HepG2 (cell line): ENCODE measurements around the gene TMBIM4. TPM values are rescaled to one million over a fixed set of nuclear protein-coding genes. Genes with fewer than 3 reads are reported as not detected.

ENCODE experiments used
- AHR ChIP-seq: IDR thresholded peaks from 2 replicates; pipeline ENCODE4 v1.6.1; 2018; ENCODE audit warnings: missing genetic modification reagents, missing compliant biosample characterization
- ERF ChIP-seq: IDR thresholded peaks from 2 replicates; pipeline ENCODE4 v1.6.1; 2018; ENCODE audit warnings: missing biosample characterization, missing genetic modification reagents
- HDAC1 ChIP-seq: sonication (generic); formaldehyde crosslinking; IDR thresholded peaks from 2 replicates; pipeline ENCODE4 v1.5.1; 2020; ENCODE audit warnings: mild to moderate bottlenecking, missing genetic modification reagents
- HNRNPL ChIP-seq: fragments of 200-400 bp; formaldehyde crosslinking; IDR thresholded peaks from 2 replicates; pipeline ENCODE4 v1.6.1; 2017; ENCODE audit warnings: mild to moderate bottlenecking, low read depth, low read length
- JARID2 ChIP-seq: sonication (generic); formaldehyde crosslinking; IDR thresholded peaks from 2 replicates; pipeline ENCODE4 v1.8.1; 2023; ENCODE audit warnings: missing genetic modification reagents, inconsistent platforms; ENCODE audit not compliant: insufficient replicate concordance
- PAWR ChIP-seq: sonication (generic); formaldehyde crosslinking; IDR thresholded peaks from 2 replicates; pipeline ENCODE4 v1.4.0; 2020; ENCODE audit warnings: missing genetic modification reagents, mild to moderate bottlenecking, borderline replicate concordance
- RBFOX2 ChIP-seq: fragments of 200-400 bp; formaldehyde crosslinking; IDR thresholded peaks from 2 replicates; pipeline ENCODE4 v1.6.1; 2017; ENCODE audit warnings: low read depth, mild to moderate bottlenecking, low read length
- YY1 ChIP-seq: IDR thresholded peaks from 2 replicates; pipeline ENCODE4 v1.6.1; 2011; ENCODE audit warnings: low read length, low read depth, moderate library complexity, mild to moderate bottlenecking; ENCODE audit not compliant: insufficient read depth, insufficient replicate concordance
- polyA plus RNA-seq, 8 experiments: library from polyadenylated mRNA; depleted of rRNA in 3 of 8; stranded (reverse) in 7 of 8; unstranded in 1 of 8; fragments of >200 nt; fragmentation: Illumina TruSeq in 4 of 8; extraction: Trizol in 4 of 8; gene quantifications; 2 replicates each; pipeline versions ENCODE4 v1.2.1 to v1.2.3, GENCODE V29; 2011 to 2016; ENCODE audit warnings: low read depth in 4 of 8, missing spikeins in 1 of 8, mixed read lengths in 1 of 8; ENCODE audit not compliant: insufficient read depth in 1 of 8
- total RNA-seq, 5 experiments: library from RNA; depleted of rRNA; stranded (reverse); fragments of >200 nt; fragmentation: Illumina TruSeq; extraction: Trizol; gene quantifications; 2 replicates each; pipeline ENCODE4 v1.2.3, GENCODE V29; 2016; ENCODE audit warnings: low read depth in 1 of 5
- TF ChIP-seq, protein P1 (sequence below): sonication (generic); formaldehyde crosslinking; IDR thresholded peaks from 2 replicates; pipeline ENCODE4 v1.4.0; 2020; ENCODE audit warnings: missing genetic modification reagents, borderline replicate concordance
- TF ChIP-seq, protein P2 (sequence below): sonication (generic); formaldehyde crosslinking; IDR thresholded peaks from 2 replicates; pipeline ENCODE4 v1.8.0; 2022; ENCODE audit warnings: mild to moderate bottlenecking, missing genetic modification reagents, borderline replicate concordance
- TF ChIP-seq, protein P3 (sequence below): sonication (generic); formaldehyde crosslinking; IDR thresholded peaks from 2 replicates; pipeline ENCODE4 v1.5.1; 2020; ENCODE audit warnings: mild to moderate bottlenecking, missing genetic modification reagents, borderline replicate concordance
- TF ChIP-seq, protein P4 (sequence below): IDR thresholded peaks from 2 replicates; pipeline ENCODE4 v1.6.1; 2016; ENCODE audit warnings: missing compliant biosample characterization, missing genetic modification reagents, borderline replicate concordance
- TF ChIP-seq, protein P5 (sequence below): sonication (generic); formaldehyde crosslinking; IDR thresholded peaks from 2 replicates; pipeline ENCODE4 v1.4.0; 2020; ENCODE audit warnings: missing genetic modification reagents

TMBIM4 gene
- total and polyA plus RNA-seq, 2 of the 13 experiments (the other 11 are each of a cell fraction or from before 2014, with no cell fraction given) = 60.5 to 67.7 TPM

DNA sequence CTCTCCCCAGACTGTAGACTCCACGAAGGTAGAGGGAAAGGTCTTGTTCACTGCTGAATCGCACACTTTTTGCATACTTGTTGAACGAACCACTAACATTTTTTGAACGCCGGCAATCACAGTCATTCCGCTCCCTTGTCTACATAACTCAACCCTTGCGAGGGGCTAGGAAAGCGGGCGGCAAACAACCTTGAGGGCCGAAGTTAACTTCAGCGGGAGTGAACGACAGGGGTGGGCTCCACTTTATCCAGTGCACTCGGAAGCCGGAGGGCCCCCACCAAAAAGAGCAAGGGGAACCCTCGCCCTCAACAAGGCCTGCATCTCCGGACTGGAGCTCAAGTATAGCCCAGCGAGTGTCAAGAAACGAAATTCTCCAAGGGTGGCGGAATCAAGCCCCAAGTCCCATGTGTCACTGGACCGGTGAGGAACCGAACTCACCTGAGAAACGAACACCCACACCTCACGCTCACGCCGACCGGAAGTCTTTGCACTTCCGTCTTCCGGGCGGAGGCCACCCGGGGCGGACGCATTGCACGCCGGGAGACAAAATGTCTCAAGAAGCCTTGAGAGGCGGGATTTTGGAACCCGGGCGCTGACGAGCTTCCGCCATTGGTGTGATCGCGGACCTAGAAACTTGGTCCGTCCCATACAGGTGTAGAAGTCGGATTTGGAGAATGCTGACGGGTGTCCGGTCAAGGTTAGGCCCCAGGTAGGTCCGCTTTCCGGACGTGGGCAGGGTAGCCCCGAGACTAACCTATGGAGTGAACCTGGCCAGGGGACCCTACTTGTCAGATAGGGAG, 39.3 kb downstream of the TMBIM4 start, which contains the start of gene LLPH (continued):
- TF ChIP-seq, protein P1, sequence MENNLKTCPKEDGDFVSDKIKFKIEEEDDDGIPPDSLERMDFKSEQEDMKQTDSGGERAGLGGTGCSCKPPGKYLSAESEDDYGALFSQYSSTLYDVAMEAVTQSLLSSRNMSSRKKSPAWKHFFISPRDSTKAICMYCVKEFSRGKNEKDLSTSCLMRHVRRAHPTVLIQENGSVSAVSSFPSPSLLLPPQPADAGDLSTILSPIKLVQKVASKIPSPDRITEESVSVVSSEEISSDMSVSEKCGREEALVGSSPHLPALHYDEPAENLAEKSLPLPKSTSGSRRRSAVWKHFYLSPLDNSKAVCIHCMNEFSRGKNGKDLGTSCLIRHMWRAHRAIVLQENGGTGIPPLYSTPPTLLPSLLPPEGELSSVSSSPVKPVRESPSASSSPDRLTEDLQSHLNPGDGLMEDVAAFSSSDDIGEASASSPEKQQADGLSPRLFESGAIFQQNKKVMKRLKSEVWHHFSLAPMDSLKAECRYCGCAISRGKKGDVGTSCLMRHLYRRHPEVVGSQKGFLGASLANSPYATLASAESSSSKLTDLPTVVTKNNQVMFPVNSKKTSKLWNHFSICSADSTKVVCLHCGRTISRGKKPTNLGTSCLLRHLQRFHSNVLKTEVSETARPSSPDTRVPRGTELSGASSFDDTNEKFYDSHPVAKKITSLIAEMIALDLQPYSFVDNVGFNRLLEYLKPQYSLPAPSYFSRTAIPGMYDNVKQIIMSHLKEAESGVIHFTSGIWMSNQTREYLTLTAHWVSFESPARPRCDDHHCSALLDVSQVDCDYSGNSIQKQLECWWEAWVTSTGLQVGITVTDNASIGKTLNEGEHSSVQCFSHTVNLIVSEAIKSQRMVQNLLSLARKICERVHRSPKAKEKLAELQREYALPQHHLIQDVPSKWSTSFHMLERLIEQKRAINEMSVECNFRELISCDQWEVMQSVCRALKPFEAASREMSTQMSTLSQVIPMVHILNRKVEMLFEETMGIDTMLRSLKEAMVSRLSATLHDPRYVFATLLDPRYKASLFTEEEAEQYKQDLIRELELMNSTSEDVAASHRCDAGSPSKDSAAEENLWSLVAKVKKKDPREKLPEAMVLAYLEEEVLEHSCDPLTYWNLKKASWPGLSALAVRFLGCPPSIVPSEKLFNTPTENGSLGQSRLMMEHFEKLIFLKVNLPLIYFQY (CRISPR knock-in tag) = peak; percentile 49; the same call in 1 of the 2 replicates
- TF ChIP-seq HDAC1 (CRISPR knock-in tag) = peak; percentile 97
- TF ChIP-seq, protein P2, sequence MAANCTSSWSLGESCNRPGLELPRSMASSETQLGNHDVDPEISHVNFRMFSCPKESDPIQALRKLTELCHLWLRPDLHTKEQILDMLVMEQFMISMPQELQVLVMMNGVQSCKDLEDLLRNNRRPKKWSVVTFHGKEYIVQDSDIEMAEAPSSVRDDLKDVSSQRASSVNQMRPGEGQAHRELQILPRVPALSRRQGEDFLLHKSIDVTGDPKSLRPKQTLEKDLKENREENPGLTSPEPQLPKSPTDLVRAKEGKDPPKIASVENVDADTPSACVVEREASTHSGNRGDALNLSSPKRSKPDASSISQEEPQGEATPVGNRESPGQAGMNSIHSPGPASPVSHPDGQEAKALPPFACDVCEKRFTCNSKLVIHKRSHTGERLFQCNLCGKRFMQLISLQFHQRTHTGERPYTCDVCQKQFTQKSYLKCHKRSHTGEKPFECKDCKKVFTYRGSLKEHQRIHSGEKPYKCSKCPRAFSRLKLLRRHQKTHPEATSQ (CRISPR knock-in tag) = no peak
- no peak for TF ChIP-seq JARID2 (CRISPR knock-in tag)
- peak; percentile 89 for TF ChIP-seq YY1
- no peak for TF ChIP-seq PAWR (CRISPR knock-in tag)
- TF ChIP-seq HNRNPL = 0 out of 2 replicates have a peak, but pooled peaks have one; percentile 27
- peak; percentile 71 for TF ChIP-seq RBFOX2
- TF ChIP-seq, protein P3, sequence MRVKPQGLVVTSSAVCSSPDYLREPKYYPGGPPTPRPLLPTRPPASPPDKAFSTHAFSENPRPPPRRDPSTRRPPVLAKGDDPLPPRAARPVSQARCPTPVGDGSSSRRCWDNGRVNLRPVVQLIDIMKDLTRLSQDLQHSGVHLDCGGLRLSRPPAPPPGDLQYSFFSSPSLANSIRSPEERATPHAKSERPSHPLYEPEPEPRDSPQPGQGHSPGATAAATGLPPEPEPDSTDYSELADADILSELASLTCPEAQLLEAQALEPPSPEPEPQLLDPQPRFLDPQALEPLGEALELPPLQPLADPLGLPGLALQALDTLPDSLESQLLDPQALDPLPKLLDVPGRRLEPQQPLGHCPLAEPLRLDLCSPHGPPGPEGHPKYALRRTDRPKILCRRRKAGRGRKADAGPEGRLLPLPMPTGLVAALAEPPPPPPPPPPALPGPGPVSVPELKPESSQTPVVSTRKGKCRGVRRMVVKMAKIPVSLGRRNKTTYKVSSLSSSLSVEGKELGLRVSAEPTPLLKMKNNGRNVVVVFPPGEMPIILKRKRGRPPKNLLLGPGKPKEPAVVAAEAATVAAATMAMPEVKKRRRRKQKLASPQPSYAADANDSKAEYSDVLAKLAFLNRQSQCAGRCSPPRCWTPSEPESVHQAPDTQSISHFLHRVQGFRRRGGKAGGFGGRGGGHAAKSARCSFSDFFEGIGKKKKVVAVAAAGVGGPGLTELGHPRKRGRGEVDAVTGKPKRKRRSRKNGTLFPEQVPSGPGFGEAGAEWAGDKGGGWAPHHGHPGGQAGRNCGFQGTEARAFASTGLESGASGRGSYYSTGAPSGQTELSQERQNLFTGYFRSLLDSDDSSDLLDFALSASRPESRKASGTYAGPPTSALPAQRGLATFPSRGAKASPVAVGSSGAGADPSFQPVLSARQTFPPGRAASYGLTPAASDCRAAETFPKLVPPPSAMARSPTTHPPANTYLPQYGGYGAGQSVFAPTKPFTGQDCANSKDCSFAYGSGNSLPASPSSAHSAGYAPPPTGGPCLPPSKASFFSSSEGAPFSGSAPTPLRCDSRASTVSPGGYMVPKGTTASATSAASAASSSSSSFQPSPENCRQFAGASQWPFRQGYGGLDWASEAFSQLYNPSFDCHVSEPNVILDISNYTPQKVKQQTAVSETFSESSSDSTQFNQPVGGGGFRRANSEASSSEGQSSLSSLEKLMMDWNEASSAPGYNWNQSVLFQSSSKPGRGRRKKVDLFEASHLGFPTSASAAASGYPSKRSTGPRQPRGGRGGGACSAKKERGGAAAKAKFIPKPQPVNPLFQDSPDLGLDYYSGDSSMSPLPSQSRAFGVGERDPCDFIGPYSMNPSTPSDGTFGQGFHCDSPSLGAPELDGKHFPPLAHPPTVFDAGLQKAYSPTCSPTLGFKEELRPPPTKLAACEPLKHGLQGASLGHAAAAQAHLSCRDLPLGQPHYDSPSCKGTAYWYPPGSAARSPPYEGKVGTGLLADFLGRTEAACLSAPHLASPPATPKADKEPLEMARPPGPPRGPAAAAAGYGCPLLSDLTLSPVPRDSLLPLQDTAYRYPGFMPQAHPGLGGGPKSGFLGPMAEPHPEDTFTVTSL = no peak; the same call in 1 of the 2 replicates
- TF ChIP-seq, protein P4, sequence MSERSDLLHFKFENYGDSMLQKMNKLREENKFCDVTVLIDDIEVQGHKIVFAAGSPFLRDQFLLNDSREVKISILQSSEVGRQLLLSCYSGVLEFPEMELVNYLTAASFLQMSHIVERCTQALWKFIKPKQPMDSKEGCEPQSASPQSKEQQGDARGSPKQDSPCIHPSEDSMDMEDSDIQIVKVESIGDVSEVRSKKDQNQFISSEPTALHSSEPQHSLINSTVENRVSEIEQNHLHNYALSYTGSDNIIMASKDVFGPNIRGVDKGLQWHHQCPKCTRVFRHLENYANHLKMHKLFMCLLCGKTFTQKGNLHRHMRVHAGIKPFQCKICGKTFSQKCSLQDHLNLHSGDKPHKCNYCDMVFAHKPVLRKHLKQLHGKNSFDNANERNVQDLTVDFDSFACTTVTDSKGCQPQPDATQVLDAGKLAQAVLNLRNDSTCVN = peak; percentile 38; the same call in 1 of the 2 replicates
- peak; percentile 31; the same call in 1 of the 2 replicates for TF ChIP-seq AHR (CRISPR knock-in tag)
- TF ChIP-seq, protein P5, sequence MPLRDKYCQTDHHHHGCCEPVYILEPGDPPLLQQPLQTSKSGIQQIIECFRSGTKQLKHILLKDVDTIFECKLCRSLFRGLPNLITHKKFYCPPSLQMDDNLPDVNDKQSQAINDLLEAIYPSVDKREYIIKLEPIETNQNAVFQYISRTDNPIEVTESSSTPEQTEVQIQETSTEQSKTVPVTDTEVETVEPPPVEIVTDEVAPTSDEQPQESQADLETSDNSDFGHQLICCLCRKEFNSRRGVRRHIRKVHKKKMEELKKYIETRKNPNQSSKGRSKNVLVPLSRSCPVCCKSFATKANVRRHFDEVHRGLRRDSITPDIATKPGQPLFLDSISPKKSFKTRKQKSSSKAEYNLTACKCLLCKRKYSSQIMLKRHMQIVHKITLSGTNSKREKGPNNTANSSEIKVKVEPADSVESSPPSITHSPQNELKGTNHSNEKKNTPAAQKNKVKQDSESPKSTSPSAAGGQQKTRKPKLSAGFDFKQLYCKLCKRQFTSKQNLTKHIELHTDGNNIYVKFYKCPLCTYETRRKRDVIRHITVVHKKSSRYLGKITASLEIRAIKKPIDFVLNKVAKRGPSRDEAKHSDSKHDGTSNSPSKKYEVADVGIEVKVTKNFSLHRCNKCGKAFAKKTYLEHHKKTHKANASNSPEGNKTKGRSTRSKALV = no peak
- no peak for TF ChIP-seq ERF (CRISPR knock-in tag)
